Neural cell (in vitro differentiated cells): Measurements from ENCODE around the gene ZNF468. TPM values are rescaled to one million over a fixed set of nuclear protein-coding genes. Genes with fewer than 3 reads are reported as not detected.
"Not testable (repeated sequence)": the region's sequence is repeated elsewhere in the genome, so short reads cannot be mapped to it uniquely, and the experiment has no call there.

Experiments
- H2AFZ ChIP-seq: fragments of 200-600, 300-800 bp; sonication (generic), shearing (Covaris generic); 2 replicates; pipeline ENCODE4 v1.6.0; 2014; ENCODE audit warnings: low read depth, mild to moderate bottlenecking, antibody characterized with exemption, low read length, moderate library complexity
- H3F3A ChIP-seq: fragments of 200-600 bp; shearing (Covaris generic); 2 replicates; pipeline ENCODE4 v1.6.1; 2016; ENCODE audit warnings: mild to moderate bottlenecking, moderate library complexity, mixed read lengths, antibody characterized with exemption, low read length; ENCODE audit not compliant: insufficient read depth, poor library complexity, severe bottlenecking
- H3K27ac ChIP-seq: fragments of 200-600, 300-800 bp; sonication (generic), shearing (Covaris generic); 2 replicates; pipeline ENCODE4 v1.5.1; 2014; ENCODE audit warnings: mild to moderate bottlenecking, low read length, moderate library complexity
- H3K27me3 ChIP-seq: fragments of 300-800, 200-600 bp; sonication (generic), shearing (Covaris generic); 2 replicates; pipeline ENCODE4 v1.6.0; 2014; ENCODE audit warnings: mild to moderate bottlenecking, low read depth, low read length, moderate library complexity; ENCODE audit not compliant: insufficient read depth
- H3K36me3 ChIP-seq: fragments of 300-800, 200-600 bp; sonication (generic), shearing (Covaris generic); 2 replicates; pipeline ENCODE4 v1.5.1; 2014; ENCODE audit warnings: mild to moderate bottlenecking, antibody characterized with exemption, low read length, moderate library complexity; ENCODE audit not compliant: insufficient read depth
- H3K4me2 ChIP-seq: fragments of 300-800, 200-600 bp; sonication (generic), shearing (Covaris generic); 2 replicates; pipeline ENCODE4 v1.6.0; 2014; ENCODE audit warnings: mild to moderate bottlenecking, low read length
- H3K4me3 ChIP-seq: fragments of 300-800, 200-600 bp; sonication (generic), shearing (Covaris generic); 2 replicates; pipeline ENCODE4 v1.5.1; 2014; ENCODE audit warnings: mild to moderate bottlenecking, low read length, moderate library complexity
- H3K79me2 ChIP-seq: fragments of 200-600 bp; shearing (Covaris generic); replicated peaks from 2 replicates; pipeline ENCODE4 v1.6.0; 2014; ENCODE audit warnings: mild to moderate bottlenecking, low read length, moderate library complexity; ENCODE audit not compliant: insufficient read depth
- H3K9ac ChIP-seq: fragments of 300-800, 200-600 bp; sonication (generic), shearing (Covaris generic); 2 replicates; pipeline ENCODE4 v1.6.1; 2016; ENCODE audit warnings: mild to moderate bottlenecking, low read length, mixed read lengths
- H3K9me2 ChIP-seq: fragments of 200-600 bp; shearing (Covaris generic); 2 replicates; pipeline ENCODE4 v1.6.1; 2016; ENCODE audit warnings: mild to moderate bottlenecking, low read length, mixed read lengths; ENCODE audit not compliant: insufficient read depth
- H3K9me3 ChIP-seq: fragments of 200-600, 300-800 bp; sonication (generic), shearing (Covaris generic); 2 replicates; pipeline ENCODE4 v1.6.1; 2016; ENCODE audit warnings: mild to moderate bottlenecking, mixed run types, low read length, moderate library complexity, mixed read lengths
- H4K20me1 ChIP-seq: fragments of 200-600 bp; shearing (Covaris generic); 2 replicates; pipeline ENCODE4 v1.6.1; 2016; ENCODE audit warnings: mild to moderate bottlenecking, mixed run types; ENCODE audit not compliant: insufficient read depth
- EP300 ChIP-seq: fragments of 450-650 bp; conservative IDR thresholded peaks from 2 replicates; pipeline ENCODE4 v1.6.1; 2014; ENCODE audit warnings: antibody characterized with exemption, mild to moderate bottlenecking, moderate library complexity; ENCODE audit not compliant: poor library complexity, severe bottlenecking
- EZH2 ChIP-seq: fragments of 200-600, 300-800 bp; shearing (Covaris generic), sonication (generic); IDR thresholded peaks from 2 replicates; pipeline ENCODE4 v1.6.1; 2014; ENCODE audit warnings: antibody characterized with exemption, low read length, borderline replicate concordance, mild to moderate bottlenecking; ENCODE audit not compliant: insufficient read depth, poor library complexity, severe bottlenecking
- MXI1 ChIP-seq: fragments of 450-650 bp; conservative IDR thresholded peaks from 2 replicates; pipeline ENCODE4 v1.6.1; 2014; ENCODE audit warnings: antibody characterized with exemption, mild to moderate bottlenecking; ENCODE audit not compliant: poor library complexity, severe bottlenecking
- POLR2AphosphoS5 ChIP-seq: IDR thresholded peaks from 2 replicates; pipeline ENCODE4 v1.6.1; 2012
- RAD21 ChIP-seq: fragments of 450-650 bp; conservative IDR thresholded peaks from 2 replicates; pipeline ENCODE4 v1.6.1; 2014; ENCODE audit warnings: antibody characterized with exemption, mild to moderate bottlenecking, moderate library complexity
- SMC3 ChIP-seq: fragments of 450-650 bp; conservative IDR thresholded peaks from 2 replicates; pipeline ENCODE4 v1.6.1; 2014; ENCODE audit warnings: antibody characterized with exemption, mild to moderate bottlenecking, moderate library complexity; ENCODE audit not compliant: poor library complexity
- TAF1 ChIP-seq: IDR thresholded peaks from 2 replicates; pipeline ENCODE4 v1.6.1; 2012; ENCODE audit warnings: low read depth
- polyA minus RNA-seq: library from RNA; depleted of rRNA, polyadenylated mRNA; stranded (reverse); fragments of >200 nt; gene quantifications from 2 replicates; pipeline ENCODE4 v1.2.3, GENCODE V29; 2014
- polyA plus RNA-seq: library from polyadenylated mRNA; depleted of rRNA; stranded (reverse); fragments of >200 nt; gene quantifications from 2 replicates; pipeline ENCODE4 v1.2.3, GENCODE V29; 2014
- TF ChIP-seq, protein P1 (sequence below): IDR thresholded peaks from 2 replicates; pipeline ENCODE4 v1.6.1; 2012; ENCODE audit warnings: borderline replicate concordance
- TF ChIP-seq, protein P2 (sequence below): fragments of 450-650 bp; IDR thresholded peaks from 2 replicates; pipeline ENCODE4 v1.5.1; 2014; ENCODE audit warnings: antibody characterized with exemption, mild to moderate bottlenecking, moderate library complexity; ENCODE audit not compliant: poor library complexity, severe bottlenecking

ZNF468 gene
- polyA plus RNA-seq (29.0 and 34.5 TPM in 2 replicates), polyA minus RNA-seq (41.4 and 47.6 TPM in 2 replicates)

- not testable (repeated sequence) for H3K9me3 ChIP-seq, H3K79me2 ChIP-seq, H3K9me2 ChIP-seq, H3F3A ChIP-seq, H3K27me3 ChIP-seq, H4K20me1 ChIP-seq, H3K36me3 ChIP-seq, H3K4me2 ChIP-seq
- Histone ChIP-seq H3K27ac (peak within 1 kb of the TSS; percentile 34), H2AFZ (peak within 1 kb of the TSS; percentile 58), H3K4me3 (peak within 1 kb of the TSS; percentile 69), H3K9ac (peak within 1 kb of the TSS; percentile 62)
- TF ChIP-seq POLR2AphosphoS5 (peak; percentile 54), SMC3 (peak; percentile 23), MXI1 (peak; percentile 62)
Measured at GRCh38 chr19:52857378-52858191, at the start of gene ZNF468. TSS of gene ZNF468 (minus strand) at chr19:52857619. CDS start at chr19:52854272, 3,347 bp downstream.

GRCh38 chr19:52904052-52904780 lies 46.8 kb upstream of the ZNF468 start:
- H3K4me2 ChIP-seq, H3K79me2 ChIP-seq, H3K27me3 ChIP-seq, H3K9ac ChIP-seq, H3K36me3 ChIP-seq, H3K27ac ChIP-seq, H3K9me3 ChIP-seq, H3K9me2 ChIP-seq, H4K20me1 ChIP-seq, H2AFZ ChIP-seq, H3F3A ChIP-seq, H3K4me3 ChIP-seq: not testable (repeated sequence)

DNA sequence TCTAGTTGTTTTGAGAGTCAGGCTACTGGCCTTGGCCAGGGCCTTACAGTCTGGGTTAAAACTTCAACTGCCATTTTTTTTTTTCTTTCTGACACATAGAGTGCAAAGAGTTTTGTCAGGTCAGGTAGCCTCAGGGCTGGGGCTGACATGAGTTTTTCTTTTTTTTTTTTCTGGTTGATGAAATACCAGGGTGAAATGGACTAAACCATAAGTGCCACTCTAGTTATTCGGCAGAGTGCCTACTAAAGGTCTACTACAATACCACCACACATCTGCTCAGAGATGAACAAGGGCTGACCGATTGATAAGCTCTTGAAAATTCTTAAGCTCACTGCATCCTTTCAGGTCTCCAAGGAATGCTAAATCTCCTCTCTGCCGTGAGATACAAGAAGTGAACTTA lies 44.4 kb upstream of the ZNF468 start:
- Histone ChIP-seq H3K4me2 (no peak overlapping the region), H3K9ac (no peak overlapping the region), H3K79me2 (no peaks in the 10 kb centered on the region), H3K9me3 (no peaks in the 10 kb centered on the region), H3K27me3 (no peaks in the 10 kb centered on the region), H3F3A (no peaks in the 10 kb centered on the region), H2AFZ (no peak overlapping the region), H3K36me3 (no peaks in the 10 kb centered on the region), H3K4me3 (no peak overlapping the region), H3K27ac (no peak overlapping the region), H4K20me1 (no peaks in the 10 kb centered on the region), H3K9me2 (no peaks in the 10 kb centered on the region)
- TF ChIP-seq SMC3 (no peak), EP300 (no peak), EZH2 (no peak), RAD21 (no peak), MXI1 (no peak), TAF1 (no peak), POLR2AphosphoS5 (no peak)
- TF ChIP-seq, protein P1, sequence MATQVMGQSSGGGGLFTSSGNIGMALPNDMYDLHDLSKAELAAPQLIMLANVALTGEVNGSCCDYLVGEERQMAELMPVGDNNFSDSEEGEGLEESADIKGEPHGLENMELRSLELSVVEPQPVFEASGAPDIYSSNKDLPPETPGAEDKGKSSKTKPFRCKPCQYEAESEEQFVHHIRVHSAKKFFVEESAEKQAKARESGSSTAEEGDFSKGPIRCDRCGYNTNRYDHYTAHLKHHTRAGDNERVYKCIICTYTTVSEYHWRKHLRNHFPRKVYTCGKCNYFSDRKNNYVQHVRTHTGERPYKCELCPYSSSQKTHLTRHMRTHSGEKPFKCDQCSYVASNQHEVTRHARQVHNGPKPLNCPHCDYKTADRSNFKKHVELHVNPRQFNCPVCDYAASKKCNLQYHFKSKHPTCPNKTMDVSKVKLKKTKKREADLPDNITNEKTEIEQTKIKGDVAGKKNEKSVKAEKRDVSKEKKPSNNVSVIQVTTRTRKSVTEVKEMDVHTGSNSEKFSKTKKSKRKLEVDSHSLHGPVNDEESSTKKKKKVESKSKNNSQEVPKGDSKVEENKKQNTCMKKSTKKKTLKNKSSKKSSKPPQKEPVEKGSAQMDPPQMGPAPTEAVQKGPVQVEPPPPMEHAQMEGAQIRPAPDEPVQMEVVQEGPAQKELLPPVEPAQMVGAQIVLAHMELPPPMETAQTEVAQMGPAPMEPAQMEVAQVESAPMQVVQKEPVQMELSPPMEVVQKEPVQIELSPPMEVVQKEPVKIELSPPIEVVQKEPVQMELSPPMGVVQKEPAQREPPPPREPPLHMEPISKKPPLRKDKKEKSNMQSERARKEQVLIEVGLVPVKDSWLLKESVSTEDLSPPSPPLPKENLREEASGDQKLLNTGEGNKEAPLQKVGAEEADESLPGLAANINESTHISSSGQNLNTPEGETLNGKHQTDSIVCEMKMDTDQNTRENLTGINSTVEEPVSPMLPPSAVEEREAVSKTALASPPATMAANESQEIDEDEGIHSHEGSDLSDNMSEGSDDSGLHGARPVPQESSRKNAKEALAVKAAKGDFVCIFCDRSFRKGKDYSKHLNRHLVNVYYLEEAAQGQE: no peak
- TF ChIP-seq, protein P2, sequence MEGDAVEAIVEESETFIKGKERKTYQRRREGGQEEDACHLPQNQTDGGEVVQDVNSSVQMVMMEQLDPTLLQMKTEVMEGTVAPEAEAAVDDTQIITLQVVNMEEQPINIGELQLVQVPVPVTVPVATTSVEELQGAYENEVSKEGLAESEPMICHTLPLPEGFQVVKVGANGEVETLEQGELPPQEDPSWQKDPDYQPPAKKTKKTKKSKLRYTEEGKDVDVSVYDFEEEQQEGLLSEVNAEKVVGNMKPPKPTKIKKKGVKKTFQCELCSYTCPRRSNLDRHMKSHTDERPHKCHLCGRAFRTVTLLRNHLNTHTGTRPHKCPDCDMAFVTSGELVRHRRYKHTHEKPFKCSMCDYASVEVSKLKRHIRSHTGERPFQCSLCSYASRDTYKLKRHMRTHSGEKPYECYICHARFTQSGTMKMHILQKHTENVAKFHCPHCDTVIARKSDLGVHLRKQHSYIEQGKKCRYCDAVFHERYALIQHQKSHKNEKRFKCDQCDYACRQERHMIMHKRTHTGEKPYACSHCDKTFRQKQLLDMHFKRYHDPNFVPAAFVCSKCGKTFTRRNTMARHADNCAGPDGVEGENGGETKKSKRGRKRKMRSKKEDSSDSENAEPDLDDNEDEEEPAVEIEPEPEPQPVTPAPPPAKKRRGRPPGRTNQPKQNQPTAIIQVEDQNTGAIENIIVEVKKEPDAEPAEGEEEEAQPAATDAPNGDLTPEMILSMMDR: no peak

GRCh38 chr19:52898596-52898995 lies 41.2 kb upstream of the ZNF468 start:
- H3K4me3 ChIP-seq, H3K9me2 ChIP-seq, H3K36me3 ChIP-seq, H4K20me1 ChIP-seq, H3K79me2 ChIP-seq, H2AFZ ChIP-seq, H3K4me2 ChIP-seq, H3F3A ChIP-seq, H3K9ac ChIP-seq, H3K9me3 ChIP-seq, H3K27me3 ChIP-seq, H3K27ac ChIP-seq: not testable (repeated sequence)
